Right lobe of liver (tissue), 6 donors: ENCODE results near the gene FGB. TPM values are rescaled to one million over a fixed set of nuclear protein-coding genes. Genes with fewer than 3 reads are reported as not detected.

Experiments
- ATAC-seq, 4 donors: fragments of 200-7000 bp; cut with Tn5 transposase; one replicate each; pipeline ENCODE4 v1.9.1; 2020; ENCODE audit warnings: mild to moderate bottlenecking in 4 of 4, moderate library complexity in 4 of 4
- DNase-seq, 3 donors: peaks; one replicate each; pipeline ENCODE4 v3.0.0-alpha.2; 2020
- H3K27ac ChIP-seq, 3 donors: fragments of 200-600 bp; one replicate each; pipeline ENCODE4 v1.8.0; 2022
- H3K27me3 ChIP-seq, 2 donors: fragments of 200-600 bp; one replicate each; pipeline ENCODE4 v1.8.0; 2022
- H3K36me3 ChIP-seq, 4 donors: fragments of 200-600 bp; sonication (generic) in 1 of 4; one replicate each; pipeline versions ENCODE4 v1.5.1 to v1.8.0; 2017 to 2022; ENCODE audit warnings: control low read depth in 1 of 4
- H3K4me1 ChIP-seq, 4 donors: fragments of 200-600 bp; sonication (generic) in 1 of 4; one replicate each; pipeline versions ENCODE4 v1.5.1 to v1.8.0; 2017 to 2022; ENCODE audit warnings: control low read depth in 1 of 4
- H3K4me3 ChIP-seq, 3 donors: fragments of 200-600 bp; one replicate each; pipeline ENCODE4 v1.8.0; 2022
- H3K9me3 ChIP-seq, 4 donors: fragments of 200-600 bp; sonication (generic) in 1 of 4; one replicate each; pipeline versions ENCODE4 v1.5.1 to v1.8.0; 2017 to 2022; ENCODE audit warnings: control low read depth in 1 of 4
- CTCF ChIP-seq, 4 donors: fragments of 200-600 bp in 3 of 4; fragments of 450-650 bp in 1 of 4; IDR thresholded peaks; one replicate each; pipeline versions ENCODE4 v1.5.1 to v1.8.0; 2016 to 2022; ENCODE audit warnings: antibody characterized with exemption in 4 of 4, mild to moderate bottlenecking in 2 of 4
- POLR2A ChIP-seq: fragments of 450-650 bp; IDR thresholded peaks from one replicate; pipeline ENCODE4 v1.6.1; 2017; ENCODE audit warnings: antibody characterized with exemption, mild to moderate bottlenecking
- WGBS: methylation state at CpG from one replicate; pipeline ENCODE4 v1.1.6; 2018; ENCODE audit warnings: low coverage, low lambda C conversion rate; ENCODE audit not compliant: insufficient coverage; ENCODE audit errors: missing lambda C conversion rate; 5-methylcytosine and 5-hydroxymethylcytosine counted together
- intact Hi-C, 2 donors: fragments of 100-400 bp; cut with DNase I; formaldehyde crosslinking; loops; one replicate each; pipeline versions ENCODE4 v1.11.2 to v1.14.1; 2022
- small RNA-seq, 2 experiments: library from RNA; depleted of rRNA; stranded (forward); fragments of <200 nt; gene quantifications; one replicate each; pipeline ENCODE3, GENCODE V24; 2016
- total RNA-seq, 6 experiments: library from RNA; depleted of rRNA in 2 of 6; stranded (reverse); fragments of >200 nt in 2 of 6; fragmentation: NEBNext Ultra II Directional in 3 of 6; extraction: Animal tissue kit (Norgen Biotek cat#: 25700) in 3 of 6; gene quantifications; one replicate each; pipeline versions ENCODE4 v1.1.0 to v1.2.4, GENCODE V29; 2016 to 2023
- donor health status: DM: no; HTN: yes; CAD: no.
- donor health status: DM: no; HTN: no; CAD: no.
- donor health status: DM: no; HTN: no; CAD: no.
- donor health status: DM: no; HTN: yes; CAD: no.
- donor health status: DM: no; HTN: yes; CAD: no.

Gene FGB
- total RNA-seq, 6 experiments from 2014 or later: 6,080 to 16,362 (median 11,864) TPM

- Histone ChIP-seq H3K9me3 (no peaks in the 10 kb centered on the region), H3K4me1 (peaks cover 0 to 43% (median 15%) of the 10 kb centered on the region in 4 donors), H3K27ac (peak overlapping the region in 1 of 3 donors; percentile 94), H3K27me3 (no peaks in the 10 kb centered on the region), H3K36me3 (no peaks in the 10 kb centered on the region), H3K4me3 (no peak overlapping the region)
- intact Hi-C loops: loop anchor here in 1 of 2 donors (5.0 kb wide), 1 partner anchor 63 kb away; no protein-coding TSS in a partner anchor
- no CpG with 5 or more reads among the region's 1 CpG for WGBS
- DNase-seq (peak in 1 of 3 donors; percentile 57), ATAC-seq (peak; percentile 4 to 35 (median 28))
- TF ChIP-seq CTCF (IDR thresholded peaks at IDR 0.05) (no peak), POLR2A (no peak)
Observed at GRCh38 chr4:154620111-154620510, 57.3 kb downstream of the FGB start.

Small RNA genes within 50 kb of the gene (small RNA-seq; reads per million reads assigned to genes)
- gene RNU6-1285P: 0 reads per million in 2 experiments

Other genes with a start within 250 kb of the FGB start
- under 1 TPM in 5 of 6 experiments, not detected in 1; 0.07 to 0.37 (median 0.12) TPM for gene DCHS2, start 71.2 kb upstream of the FGB start, total RNA-seq
- gene PLRG1, start 12.6 kb upstream of the FGB start, total RNA-seq: 10 to 100 TPM; 33.1 to 55.8 (median 39.2) TPM
- over 10,000 TPM in 5 of 6 experiments, 1,000 to 10,000 TPM in 1; 8,384 to 20,319 (median 15,496) TPM for gene FGA, start 27.7 kb downstream of the FGB start, total RNA-seq
- over 10,000 TPM in 4 of 6 experiments, 1,000 to 10,000 TPM in 2; 5,578 to 14,578 (median 13,052) TPM for gene FGG, start 49.6 kb downstream of the FGB start, total RNA-seq
- gene LRAT, start 181.0 kb downstream of the FGB start, total RNA-seq: 1 to 10 TPM in 3 of 6 experiments, under 1 TPM in 3; 0.70 to 4.9 (median 1.5) TPM
- gene RBM46, start 218.3 kb downstream of the FGB start, total RNA-seq: under 1 TPM in 2 of 6 experiments, not detected in 4; 0.11 to 0.15 TPM